ENCODE measurements around the gene ATP5MK.
"Not testable (repeated sequence)": the region's sequence is repeated elsewhere in the genome, so short reads cannot be mapped to it uniquely, and the experiment has no call there.

- TF ChIP-seq, protein P1, sequence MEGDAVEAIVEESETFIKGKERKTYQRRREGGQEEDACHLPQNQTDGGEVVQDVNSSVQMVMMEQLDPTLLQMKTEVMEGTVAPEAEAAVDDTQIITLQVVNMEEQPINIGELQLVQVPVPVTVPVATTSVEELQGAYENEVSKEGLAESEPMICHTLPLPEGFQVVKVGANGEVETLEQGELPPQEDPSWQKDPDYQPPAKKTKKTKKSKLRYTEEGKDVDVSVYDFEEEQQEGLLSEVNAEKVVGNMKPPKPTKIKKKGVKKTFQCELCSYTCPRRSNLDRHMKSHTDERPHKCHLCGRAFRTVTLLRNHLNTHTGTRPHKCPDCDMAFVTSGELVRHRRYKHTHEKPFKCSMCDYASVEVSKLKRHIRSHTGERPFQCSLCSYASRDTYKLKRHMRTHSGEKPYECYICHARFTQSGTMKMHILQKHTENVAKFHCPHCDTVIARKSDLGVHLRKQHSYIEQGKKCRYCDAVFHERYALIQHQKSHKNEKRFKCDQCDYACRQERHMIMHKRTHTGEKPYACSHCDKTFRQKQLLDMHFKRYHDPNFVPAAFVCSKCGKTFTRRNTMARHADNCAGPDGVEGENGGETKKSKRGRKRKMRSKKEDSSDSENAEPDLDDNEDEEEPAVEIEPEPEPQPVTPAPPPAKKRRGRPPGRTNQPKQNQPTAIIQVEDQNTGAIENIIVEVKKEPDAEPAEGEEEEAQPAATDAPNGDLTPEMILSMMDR (conservative IDR thresholded peaks at IDR 0.05; ENCODE audit: low read depth, low read length): not testable (repeated sequence)
- TF ChIP-seq EZH2 (IDR thresholded peaks at IDR 0.05; ENCODE audit: low read length, unreplicated experiment); EZH2phosphoT487 (IDR thresholded peaks at IDR 0.05; ENCODE audit: borderline replicate concordance, low read length): not testable (repeated sequence)
Measured at GRCh38 chr10:103417148-103417469, 20.8 kb upstream of the ATP5MK start.

Data from PC-3 (cell line).